GM19035 (cell line): ENCODE results near the gene CYP4X1.
"Not testable (repeated sequence)": the region's sequence is repeated elsewhere in the genome, so short reads cannot be mapped to it uniquely, and the experiment has no call there.

ENCODE experiments used
- ATAC-seq: cut with Tn5 transposase; IDR thresholded peaks from one replicate; pipeline ENCODE4 v1.9.1; 2021; ENCODE audit not compliant: unreplicated experiment

The CYP4X1 gene

DNA sequence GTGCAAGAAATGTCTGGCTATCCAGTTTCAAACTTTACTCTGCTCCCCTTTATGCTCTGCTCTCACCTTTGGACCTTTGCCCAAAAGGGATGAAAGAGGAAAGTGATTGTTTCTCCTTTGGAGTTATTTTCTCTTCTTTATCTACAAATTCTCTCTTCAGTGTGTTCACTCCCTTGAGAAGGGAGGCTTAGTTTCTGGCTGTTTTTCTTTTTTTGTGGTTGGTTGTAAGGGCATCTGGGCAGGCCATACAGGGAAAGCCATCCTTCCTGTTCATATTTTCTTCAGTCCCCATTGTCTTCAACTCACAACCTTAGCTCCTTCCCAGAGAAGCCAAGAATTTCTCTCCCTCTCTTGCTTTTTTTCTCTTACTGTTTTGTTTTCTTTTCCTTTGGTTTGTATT is 46.0 kb downstream of the CYP4X1 start:
- ATAC-seq: not testable (repeated sequence)

GRCh38 chr1:47089356-47089755 is 65.9 kb downstream of the CYP4X1 start:
- not testable (repeated sequence) for ATAC-seq

DNA sequence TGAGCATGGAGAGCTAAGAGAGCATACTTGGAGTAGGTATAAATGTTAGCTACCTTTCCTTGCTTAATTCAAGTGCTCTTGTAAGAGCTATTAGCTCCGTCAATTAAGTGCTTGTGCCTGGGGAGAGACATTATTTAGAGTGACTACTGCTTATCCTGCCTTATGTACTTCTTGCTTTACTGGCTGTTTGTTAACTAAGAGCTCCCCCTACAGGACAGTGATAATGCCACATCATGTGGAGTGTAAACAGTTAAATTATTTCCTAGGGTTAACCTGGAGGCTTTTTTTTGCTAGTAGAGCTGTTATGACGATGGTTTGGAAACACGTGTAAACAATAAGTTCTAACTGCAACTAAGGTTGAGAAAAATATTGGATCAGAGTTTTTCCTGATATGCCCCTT is 68.0 kb downstream of the CYP4X1 start:
- not testable (repeated sequence) for ATAC-seq
